ENCODE results near the gene SEBOX.
"Not testable (repeated sequence)": the region's sequence is repeated elsewhere in the genome, so short reads cannot be mapped to it uniquely, and the experiment has no call there.

SEBOX gene

GRCh38 chr17:28367641-28368305, 2.8 kb upstream of the SEBOX start:
- DNase-seq: no peak

- DNase-seq: no peak
These were observed 1.6 kb upstream of the SEBOX start for GRCh38 chr17:28366605-28367004.

- DNase-seq: no peak
These were observed 488 bp upstream of the SEBOX start for GRCh38 chr17:28365487-28365886.

GRCh38 chr17:28363776-28364650, 986 bp downstream of the SEBOX start:
- no peak for DNase-seq

GRCh38 chr17:28363186-28363585, 1.8 kb downstream of the SEBOX start:
- no peak for DNase-seq

- DNase-seq: no peak
These were observed 7.2 kb downstream of the SEBOX start for GRCh38 chr17:28357901-28358197.

- peak; percentile 96 for DNase-seq
These were observed 7.7 kb downstream of the SEBOX start, which contains the start of gene POLDIP2 for GRCh38 chr17:28357061-28357900. Gene POLDIP2 (minus strand): TSS chr17:28357527. CDS start chr17:28357448, 79 bp downstream.

GRCh38 chr17:28350271-28350670, 14.7 kb downstream of the SEBOX start:
- no peak for DNase-seq

GRCh38 chr17:28348979-28349378, 16.0 kb downstream of the SEBOX start:
- DNase-seq: no peak

- no peak for DNase-seq
These were observed 17.6 kb downstream of the SEBOX start for GRCh38 chr17:28347261-28347891.

GRCh38 chr17:28346746-28347246, 18.2 kb downstream of the SEBOX start:
- DNase-seq: no peak

- DNase-seq: no peak
These were observed 18.8 kb downstream of the SEBOX start for GRCh38 chr17:28346199-28346580.

GRCh38 chr17:28345419-28346198, 19.4 kb downstream of the SEBOX start:
- DNase-seq: no peak

GRCh38 chr17:28344435-28344901, 20.5 kb downstream of the SEBOX start:
- DNase-seq: no peak

GRCh38 chr17:28344011-28344410, 21.0 kb downstream of the SEBOX start:
- no peak for DNase-seq

- DNase-seq: no peak
These were observed 21.5 kb downstream of the SEBOX start for GRCh38 chr17:28343491-28343932.

GRCh38 chr17:28342313-28342712, 22.7 kb downstream of the SEBOX start:
- no peak for DNase-seq

- DNase-seq: no peak
These were observed 23.5 kb downstream of the SEBOX start for GRCh38 chr17:28341516-28341915.

- DNase-seq: no peak
These were observed 24.6 kb downstream of the SEBOX start for GRCh38 chr17:28340374-28340773.

- DNase-seq: no peak
These were observed 25.6 kb downstream of the SEBOX start for GRCh38 chr17:28339431-28339830.

GRCh38 chr17:28338769-28339212, 26.2 kb downstream of the SEBOX start:
- DNase-seq: not testable (repeated sequence)
